ENCODE measurements around the gene TRAF7. TPM values are rescaled to one million over a fixed set of nuclear protein-coding genes. Genes with fewer than 3 reads are reported as not detected.

The TRAF7 gene
- total and polyA plus RNA-seq, 2 of the 13 experiments (the other 11 are each of a cell fraction or from before 2014, with no cell fraction given) = 47.9 to 65.6 TPM

DNA sequence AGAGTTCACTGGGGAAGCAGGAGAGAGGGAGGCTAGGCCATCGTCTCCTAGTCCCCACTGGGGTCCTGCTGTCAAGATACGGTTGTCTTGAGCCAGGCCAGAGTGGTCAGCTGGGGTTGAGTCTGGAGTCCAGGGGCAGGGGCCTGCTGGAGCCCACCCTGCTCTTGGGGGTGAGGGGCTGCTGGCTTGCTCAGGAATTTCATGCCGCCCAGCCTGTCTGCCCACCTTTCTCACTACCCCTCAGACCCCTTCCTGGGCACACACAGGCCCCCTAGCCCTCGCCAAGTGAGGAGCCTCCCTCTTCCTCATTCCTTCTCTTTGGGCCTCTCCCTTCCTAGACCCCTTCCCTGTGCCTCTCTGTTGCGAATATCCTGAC is 1.3 kb downstream of the TRAF7 start (continued):
- TF ChIP-seq YEATS4 (CRISPR knock-in tag; IDR thresholded peaks at IDR 0.05; ENCODE audit: borderline replicate concordance) (0 out of 2 replicates have a peak, but pooled peaks have one; percentile 31), SP140L (CRISPR knock-in tag; IDR thresholded peaks at IDR 0.05; ENCODE audit: borderline replicate concordance) (no peak), ZBTB1 (CRISPR knock-in tag; IDR thresholded peaks at IDR 0.05; ENCODE audit: borderline replicate concordance) (no peak), KLF11 (CRISPR knock-in tag; IDR thresholded peaks at IDR 0.05) (no peak), SCMH1 (CRISPR knock-in tag; IDR thresholded peaks at IDR 0.05; ENCODE audit: borderline replicate concordance) (no peak), EP300 (IDR thresholded peaks at IDR 0.05; ENCODE audit: low read depth in 2 of 2, low read length in 2 of 2) (no peak), EP300 (CRISPR knock-in tag; IDR thresholded peaks at IDR 0.05; ENCODE audit: borderline replicate concordance) (no peak), SRSF4 (IDR thresholded peaks at IDR 0.05; ENCODE audit: low read depth, low read length, poor library complexity, severe bottlenecking) (no peak), MTA1 (CRISPR knock-in tag; IDR thresholded peaks at IDR 0.05; ENCODE audit: borderline replicate concordance) (0 out of 2 replicates have a peak, but pooled peaks have one; percentile 22), BRD4 (CRISPR knock-in tag; IDR thresholded peaks at IDR 0.05) (no peak), ZSCAN22 (CRISPR knock-in tag; IDR thresholded peaks at IDR 0.05) (no peak), POLR2A (IDR thresholded peaks at IDR 0.05; ENCODE audit: insufficient read depth in 1 of 2, low read depth in 2 of 2, low read length in 2 of 2) (peak; percentile 34 to 47; a peak in 1 of 4 replicates), SIN3A (IDR thresholded peaks at IDR 0.05; ENCODE audit: borderline replicate concordance, low read depth, low read length) (0 out of 2 replicates have a peak, but pooled peaks have one; percentile 3), ZNF382 (CRISPR knock-in tag; IDR thresholded peaks at IDR 0.05; ENCODE audit: borderline replicate concordance) (no peak), BHLHE40 (IDR thresholded peaks at IDR 0.05; ENCODE audit: low read length) (no peak), HOXA3 (CRISPR knock-in tag; IDR thresholded peaks at IDR 0.05) (peak; percentile 32; the same call in 1 of the 2 replicates), ZNF350 (CRISPR knock-in tag; IDR thresholded peaks at IDR 0.05; ENCODE audit: borderline replicate concordance, low read depth) (0 out of 2 replicates have a peak, but pooled peaks have one; percentile 9), ZNF589 (CRISPR knock-in tag; conservative IDR thresholded peaks at IDR 0.05) (no peak), ZNF780A (CRISPR knock-in tag; IDR thresholded peaks at IDR 0.05) (no peak), YY1 (IDR thresholded peaks at IDR 0.05; ENCODE audit: insufficient read depth, insufficient replicate concordance, low read depth, low read length) (no peak), ZNF343 (CRISPR knock-in tag; IDR thresholded peaks at IDR 0.05) (no peak), HDAC1 (CRISPR knock-in tag; IDR thresholded peaks at IDR 0.05) (no peak)
- TF ChIP-seq, protein P1, sequence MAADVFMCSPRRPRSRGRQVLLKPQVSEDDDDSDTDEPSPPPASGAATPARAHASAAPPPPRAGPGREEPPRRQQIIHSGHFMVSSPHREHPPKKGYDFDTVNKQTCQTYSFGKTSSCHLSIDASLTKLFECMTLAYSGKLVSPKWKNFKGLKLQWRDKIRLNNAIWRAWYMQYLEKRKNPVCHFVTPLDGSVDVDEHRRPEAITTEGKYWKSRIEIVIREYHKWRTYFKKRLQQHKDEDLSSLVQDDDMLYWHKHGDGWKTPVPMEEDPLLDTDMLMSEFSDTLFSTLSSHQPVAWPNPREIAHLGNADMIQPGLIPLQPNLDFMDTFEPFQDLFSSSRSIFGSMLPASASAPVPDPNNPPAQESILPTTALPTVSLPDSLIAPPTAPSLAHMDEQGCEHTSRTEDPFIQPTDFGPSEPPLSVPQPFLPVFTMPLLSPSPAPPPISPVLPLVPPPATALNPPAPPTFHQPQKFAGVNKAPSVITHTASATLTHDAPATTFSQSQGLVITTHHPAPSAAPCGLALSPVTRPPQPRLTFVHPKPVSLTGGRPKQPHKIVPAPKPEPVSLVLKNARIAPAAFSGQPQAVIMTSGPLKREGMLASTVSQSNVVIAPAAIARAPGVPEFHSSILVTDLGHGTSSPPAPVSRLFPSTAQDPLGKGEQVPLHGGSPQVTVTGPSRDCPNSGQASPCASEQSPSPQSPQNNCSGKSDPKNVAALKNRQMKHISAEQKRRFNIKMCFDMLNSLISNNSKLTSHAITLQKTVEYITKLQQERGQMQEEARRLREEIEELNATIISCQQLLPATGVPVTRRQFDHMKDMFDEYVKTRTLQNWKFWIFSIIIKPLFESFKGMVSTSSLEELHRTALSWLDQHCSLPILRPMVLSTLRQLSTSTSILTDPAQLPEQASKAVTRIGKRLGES (CRISPR knock-in tag; IDR thresholded peaks at IDR 0.05; ENCODE audit: borderline replicate concordance) = no peak
- TF ChIP-seq, protein P2, sequence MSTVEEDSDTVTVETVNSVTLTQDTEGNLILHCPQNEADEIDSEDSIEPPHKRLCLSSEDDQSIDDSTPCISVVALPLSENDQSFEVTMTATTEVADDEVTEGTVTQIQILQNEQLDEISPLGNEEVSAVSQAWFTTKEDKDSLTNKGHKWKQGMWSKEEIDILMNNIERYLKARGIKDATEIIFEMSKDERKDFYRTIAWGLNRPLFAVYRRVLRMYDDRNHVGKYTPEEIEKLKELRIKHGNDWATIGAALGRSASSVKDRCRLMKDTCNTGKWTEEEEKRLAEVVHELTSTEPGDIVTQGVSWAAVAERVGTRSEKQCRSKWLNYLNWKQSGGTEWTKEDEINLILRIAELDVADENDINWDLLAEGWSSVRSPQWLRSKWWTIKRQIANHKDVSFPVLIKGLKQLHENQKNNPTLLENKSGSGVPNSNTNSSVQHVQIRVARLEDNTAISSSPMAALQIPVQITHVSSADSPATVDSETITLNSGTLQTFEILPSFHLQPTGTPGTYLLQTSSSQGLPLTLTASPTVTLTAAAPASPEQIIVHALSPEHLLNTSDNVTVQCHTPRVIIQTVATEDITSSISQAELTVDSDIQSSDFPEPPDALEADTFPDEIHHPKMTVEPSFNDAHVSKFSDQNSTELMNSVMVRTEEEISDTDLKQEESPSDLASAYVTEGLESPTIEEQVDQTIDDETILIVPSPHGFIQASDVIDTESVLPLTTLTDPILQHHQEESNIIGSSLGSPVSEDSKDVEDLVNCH (CRISPR knock-in tag; IDR thresholded peaks at IDR 0.05) = no peak
- TF ChIP-seq, protein P3, sequence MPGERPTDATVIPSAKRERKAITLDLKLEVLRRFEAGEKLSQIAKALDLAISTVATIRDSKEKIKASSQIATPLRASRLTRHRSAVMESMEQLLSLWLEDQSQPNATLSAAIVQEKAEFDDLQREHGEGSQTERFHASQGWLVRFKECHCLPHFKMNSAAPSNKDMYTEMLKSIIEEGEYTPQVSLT (CRISPR knock-in tag; IDR thresholded peaks at IDR 0.05; ENCODE audit: borderline replicate concordance, low read depth) = no peak
- TF ChIP-seq, protein P4, sequence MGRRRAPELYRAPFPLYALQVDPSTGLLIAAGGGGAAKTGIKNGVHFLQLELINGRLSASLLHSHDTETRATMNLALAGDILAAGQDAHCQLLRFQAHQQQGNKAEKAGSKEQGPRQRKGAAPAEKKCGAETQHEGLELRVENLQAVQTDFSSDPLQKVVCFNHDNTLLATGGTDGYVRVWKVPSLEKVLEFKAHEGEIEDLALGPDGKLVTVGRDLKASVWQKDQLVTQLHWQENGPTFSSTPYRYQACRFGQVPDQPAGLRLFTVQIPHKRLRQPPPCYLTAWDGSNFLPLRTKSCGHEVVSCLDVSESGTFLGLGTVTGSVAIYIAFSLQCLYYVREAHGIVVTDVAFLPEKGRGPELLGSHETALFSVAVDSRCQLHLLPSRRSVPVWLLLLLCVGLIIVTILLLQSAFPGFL (CRISPR knock-in tag; IDR thresholded peaks at IDR 0.05) = no peak
